IPS-NIHi11 (cell line): ENCODE measurements around the gene MFN1.

ENCODE experiments used
- DNase-seq: peaks from one replicate; pipeline ENCODE4 v3.0.0; 2012; ENCODE audit warnings: mixed read lengths, low spot score

Gene MFN1

GRCh38 chr3:179336345-179336929 is 11.1 kb upstream of the MFN1 start:
- no peak for DNase-seq

GRCh38 chr3:179348325-179349013 is 960 bp downstream of the MFN1 start:
- no peak for DNase-seq

GRCh38 chr3:179355996-179356395 is 8.5 kb downstream of the MFN1 start:
- DNase-seq, result no peak

- DNase-seq, result no peak
These were observed 15.8 kb downstream of the MFN1 start for GRCh38 chr3:179363332-179363731.

- no peak for DNase-seq
These were observed 22.1 kb downstream of the MFN1 start for GRCh38 chr3:179369621-179370020.

- DNase-seq, result no peak
These were observed 26.4 kb downstream of the MFN1 start for GRCh38 chr3:179373938-179374337.

GRCh38 chr3:179375091-179375999 is 27.8 kb downstream of the MFN1 start:
- DNase-seq, result no peak

GRCh38 chr3:179376474-179376873 is 29.0 kb downstream of the MFN1 start:
- DNase-seq, result no peak

GRCh38 chr3:179391906-179392305 is 44.4 kb downstream of the MFN1 start:
- DNase-seq, result no peak

- DNase-seq, result no peak
These were observed 51.2 kb downstream of the MFN1 start for GRCh38 chr3:179398574-179399231.

- DNase-seq, result no peak
These were observed 54.1 kb downstream of the MFN1 start for GRCh38 chr3:179401561-179401960.

- no peak for DNase-seq
These were observed 55.5 kb downstream of the MFN1 start for GRCh38 chr3:179402963-179403362.

GRCh38 chr3:179404307-179404706 is 56.8 kb downstream of the MFN1 start:
- no peak for DNase-seq

GRCh38 chr3:179410331-179410730 is 62.8 kb downstream of the MFN1 start:
- DNase-seq, result no peak

- DNase-seq, result no peak
These were observed 63.5 kb downstream of the MFN1 start for GRCh38 chr3:179410999-179411398.

GRCh38 chr3:179414804-179415203 is 67.3 kb downstream of the MFN1 start:
- DNase-seq, result no peak

GRCh38 chr3:179415377-179415776 is 67.9 kb downstream of the MFN1 start:
- no peak for DNase-seq

GRCh38 chr3:179416681-179417080 is 69.2 kb downstream of the MFN1 start:
- no peak for DNase-seq

GRCh38 chr3:179418610-179419009 is 71.1 kb downstream of the MFN1 start:
- DNase-seq, result no peak

GRCh38 chr3:179421500-179421899 is 74.0 kb downstream of the MFN1 start:
- no peak for DNase-seq

GRCh38 chr3:179425075-179425474 is 77.6 kb downstream of the MFN1 start:
- DNase-seq, result no peak

- DNase-seq, result no peak
These were observed 81.5 kb downstream of the MFN1 start for GRCh38 chr3:179428876-179429548.
